ENCODE results near the gene CTU2.

The CTU2 gene

DNA sequence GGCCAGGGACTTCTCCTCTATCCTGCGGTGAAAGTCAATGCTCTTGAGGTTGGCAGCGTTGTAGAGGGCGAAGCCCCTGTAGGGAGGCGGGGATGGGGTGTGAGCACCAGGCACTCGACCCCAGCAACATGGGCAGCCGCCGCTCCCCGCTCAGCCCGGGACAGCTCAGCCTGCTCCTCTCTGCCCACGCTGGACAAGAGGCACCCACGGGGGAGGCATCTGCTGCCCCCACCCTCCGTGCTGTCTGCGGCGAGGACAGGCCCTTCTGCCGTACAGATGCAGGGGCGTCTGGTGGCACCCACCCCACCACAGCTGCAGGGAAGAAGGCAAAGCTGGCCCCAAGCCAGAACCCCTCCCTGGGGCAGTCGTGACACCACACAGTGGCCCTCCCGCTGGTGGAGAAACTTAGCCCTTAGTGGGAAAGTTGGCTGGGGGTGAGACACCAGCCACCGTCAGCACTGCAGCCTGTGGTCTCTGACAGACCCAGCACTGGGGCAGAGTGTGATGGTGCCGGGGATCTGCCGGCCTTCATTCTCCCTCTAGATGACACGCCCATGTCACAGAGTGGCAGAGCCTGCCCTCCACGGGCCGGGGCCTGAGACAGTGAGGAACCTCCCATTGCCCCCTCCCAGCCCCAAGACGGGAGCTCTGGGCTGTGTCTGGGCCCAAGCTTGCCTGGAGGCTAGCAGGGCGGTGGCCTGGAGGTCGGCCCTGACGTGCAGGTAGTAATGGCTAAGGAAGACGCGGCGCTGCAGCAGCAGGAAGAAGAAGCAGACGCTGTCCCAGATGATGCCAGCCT is 19.5 kb downstream of the CTU2 start:
- TF ChIP-seq, protein P1, sequence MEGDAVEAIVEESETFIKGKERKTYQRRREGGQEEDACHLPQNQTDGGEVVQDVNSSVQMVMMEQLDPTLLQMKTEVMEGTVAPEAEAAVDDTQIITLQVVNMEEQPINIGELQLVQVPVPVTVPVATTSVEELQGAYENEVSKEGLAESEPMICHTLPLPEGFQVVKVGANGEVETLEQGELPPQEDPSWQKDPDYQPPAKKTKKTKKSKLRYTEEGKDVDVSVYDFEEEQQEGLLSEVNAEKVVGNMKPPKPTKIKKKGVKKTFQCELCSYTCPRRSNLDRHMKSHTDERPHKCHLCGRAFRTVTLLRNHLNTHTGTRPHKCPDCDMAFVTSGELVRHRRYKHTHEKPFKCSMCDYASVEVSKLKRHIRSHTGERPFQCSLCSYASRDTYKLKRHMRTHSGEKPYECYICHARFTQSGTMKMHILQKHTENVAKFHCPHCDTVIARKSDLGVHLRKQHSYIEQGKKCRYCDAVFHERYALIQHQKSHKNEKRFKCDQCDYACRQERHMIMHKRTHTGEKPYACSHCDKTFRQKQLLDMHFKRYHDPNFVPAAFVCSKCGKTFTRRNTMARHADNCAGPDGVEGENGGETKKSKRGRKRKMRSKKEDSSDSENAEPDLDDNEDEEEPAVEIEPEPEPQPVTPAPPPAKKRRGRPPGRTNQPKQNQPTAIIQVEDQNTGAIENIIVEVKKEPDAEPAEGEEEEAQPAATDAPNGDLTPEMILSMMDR (IDR thresholded peaks at IDR 0.05): no peak

DNA sequence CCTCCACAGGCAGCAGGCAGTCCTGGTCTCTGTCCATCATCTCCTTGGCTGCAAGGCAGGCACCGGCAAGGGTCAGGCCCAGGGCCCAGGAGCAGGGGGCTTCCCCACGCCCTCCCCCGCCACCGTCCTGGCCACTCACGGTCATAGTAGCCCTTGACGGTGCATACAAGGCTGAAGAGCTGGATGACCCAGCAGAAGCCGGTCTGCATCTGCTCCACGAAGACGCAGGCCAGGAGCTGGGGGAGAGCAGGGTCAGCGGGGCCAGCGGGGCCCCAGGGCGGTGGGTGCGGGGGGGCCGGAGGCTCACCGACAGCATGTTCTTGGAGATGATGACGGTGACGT is 20.1 kb downstream of the CTU2 start:
- TF ChIP-seq, protein P1 (IDR thresholded peaks at IDR 0.05): no peak

DNA sequence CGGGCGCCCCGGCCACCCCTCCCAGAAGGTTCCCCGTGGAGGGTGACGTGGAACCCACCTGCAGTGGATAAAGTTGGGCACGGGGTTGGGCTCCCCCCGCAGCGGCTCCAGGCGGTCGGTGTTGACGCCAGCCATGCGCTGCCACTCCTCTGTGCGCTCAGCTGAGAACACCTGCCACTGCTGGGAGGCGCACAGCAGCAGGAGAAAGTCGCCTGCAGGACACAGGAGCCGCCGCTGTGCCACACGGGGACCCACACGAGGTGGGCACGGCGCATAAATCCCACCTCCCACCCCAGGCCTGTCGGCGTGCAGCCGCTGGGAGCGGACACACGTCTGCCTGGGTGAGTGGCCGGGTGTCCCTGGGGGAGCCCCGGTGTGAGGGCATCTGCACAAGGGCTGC is 20.7 kb downstream of the CTU2 start:
- TF ChIP-seq, protein P1 (IDR thresholded peaks at IDR 0.05): no peak

DNA sequence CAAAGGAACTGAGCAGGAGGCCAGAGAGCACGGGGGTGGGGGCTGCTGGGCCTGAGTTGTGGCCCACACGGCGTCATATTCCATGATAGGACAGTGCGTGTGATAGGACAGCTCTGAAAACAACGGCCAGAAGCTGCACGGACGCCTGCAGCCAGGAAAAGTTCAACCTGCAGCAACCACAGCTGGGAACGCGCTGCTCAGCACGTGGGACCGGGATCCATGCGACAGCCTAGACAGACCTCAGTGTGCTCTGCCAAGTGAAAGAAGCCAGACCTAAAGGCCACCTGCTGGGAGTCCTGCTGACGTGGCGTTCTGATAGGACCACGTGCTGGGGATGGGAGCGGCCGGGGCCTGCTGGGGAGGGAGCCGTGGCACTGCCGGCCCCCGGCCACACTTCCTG is 21.6 kb downstream of the CTU2 start:
- TF ChIP-seq, protein P1 (IDR thresholded peaks at IDR 0.05): no peak

DNA sequence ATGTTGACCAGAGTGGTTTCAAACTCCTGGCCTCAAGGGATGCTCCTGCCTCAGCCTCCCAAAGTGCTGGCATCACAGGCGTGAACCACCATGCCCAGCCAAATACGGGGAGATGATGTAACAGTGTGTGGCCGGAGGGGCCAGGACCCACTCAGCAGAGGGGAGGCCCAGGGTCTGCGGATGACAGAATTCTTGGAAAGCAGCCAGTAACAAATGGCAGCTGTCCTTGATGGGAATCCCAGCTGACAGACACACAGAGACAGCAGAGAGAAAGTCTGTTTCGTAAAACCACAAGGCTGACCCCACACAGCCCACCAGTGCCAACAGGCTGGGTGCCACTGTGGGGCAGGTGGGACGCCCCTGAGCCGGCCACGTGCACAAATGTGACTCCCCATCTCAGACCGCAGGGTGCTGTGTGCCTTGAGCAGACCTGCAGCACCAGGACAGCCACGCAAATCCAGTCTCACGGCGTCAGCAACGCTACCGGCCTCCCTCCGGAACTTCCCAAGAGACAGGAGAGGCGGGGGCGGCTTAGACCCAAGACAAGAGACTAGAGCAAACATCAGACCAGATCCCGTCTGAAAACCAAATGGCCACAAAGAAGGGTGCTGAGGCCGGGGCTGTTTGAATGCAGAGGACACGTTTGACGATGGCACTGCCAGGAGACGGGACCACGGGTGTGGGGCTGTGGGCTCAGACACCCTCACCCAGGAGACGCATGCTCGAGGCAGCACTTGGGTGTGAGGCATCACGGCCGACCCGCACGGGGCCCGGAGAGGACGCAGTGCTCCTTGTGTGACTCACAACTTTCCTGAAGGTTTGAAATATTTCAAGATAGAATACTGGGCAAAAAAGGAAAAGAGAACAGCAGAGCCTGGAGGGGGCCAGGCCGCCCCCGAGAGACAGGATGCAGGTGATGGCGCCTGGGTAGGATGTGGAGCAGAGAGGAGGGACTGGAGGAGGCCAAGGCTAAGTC is 24.6 kb downstream of the CTU2 start:
- TF ChIP-seq, protein P1 (IDR thresholded peaks at IDR 0.05): no peak

DNA sequence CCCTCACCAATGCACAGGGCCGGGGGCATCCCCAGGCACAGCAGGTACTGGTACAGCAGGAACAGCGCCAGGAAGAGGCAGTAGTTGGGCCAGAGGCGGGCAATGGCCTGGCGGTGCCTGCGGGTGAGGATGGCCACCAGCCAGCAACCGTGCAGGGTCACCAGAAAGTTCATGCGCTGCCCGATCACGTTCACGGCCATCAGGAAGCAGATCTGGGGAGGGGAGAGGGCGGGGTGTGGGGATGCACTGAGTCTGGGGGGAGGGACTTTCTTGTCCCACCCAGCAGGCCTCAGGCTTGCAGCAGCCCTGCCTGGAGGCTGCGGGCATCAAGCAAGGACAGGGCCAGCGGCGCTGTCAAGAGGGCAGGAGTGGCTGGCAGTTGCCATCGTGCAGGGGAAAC is 25.4 kb downstream of the CTU2 start:
- TF ChIP-seq, protein P1 (IDR thresholded peaks at IDR 0.05): no peak

DNA sequence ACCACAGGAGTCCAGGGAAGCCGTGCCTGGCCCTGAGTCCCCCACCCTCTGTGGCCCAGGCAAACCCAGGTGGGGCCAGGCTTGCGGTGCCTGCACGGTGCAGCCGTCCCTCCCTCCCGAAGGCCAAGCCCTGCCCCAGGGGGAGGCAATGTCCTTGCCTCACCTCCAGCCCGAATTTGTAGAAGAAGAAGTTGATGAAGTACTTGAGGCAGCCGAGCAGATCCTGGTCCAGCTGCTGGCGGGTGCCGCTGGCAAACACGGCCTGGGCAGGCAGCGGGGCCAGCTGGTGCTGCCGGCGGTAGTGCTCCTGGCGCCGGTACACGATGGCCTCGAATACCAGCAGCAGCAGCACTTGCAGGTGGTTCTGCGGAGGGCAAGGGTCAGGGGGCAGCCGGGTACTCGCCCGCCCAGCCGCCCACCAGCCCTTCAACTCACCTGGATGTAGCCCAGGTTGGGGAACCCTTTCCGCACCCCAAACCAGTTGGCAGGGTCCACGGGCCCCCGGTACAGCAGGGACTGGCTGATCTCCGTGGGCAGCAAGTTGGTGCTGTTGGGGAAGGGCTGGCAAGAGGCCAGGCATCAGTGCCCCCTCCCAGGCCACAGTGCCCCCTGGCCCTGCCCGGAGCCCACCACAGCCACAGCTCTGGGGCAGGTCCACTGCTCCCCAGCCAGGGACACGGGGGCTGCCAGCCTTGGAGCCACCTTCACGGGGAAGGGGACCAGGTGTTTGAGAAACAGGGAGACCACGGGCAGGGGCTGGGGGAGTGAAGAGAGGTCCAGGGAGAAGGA is 26.1 kb downstream of the CTU2 start:
- TF ChIP-seq, protein P1 (IDR thresholded peaks at IDR 0.05): no peak
